LHCN-M2 (cell line): ENCODE data around the gene PDIA4. TPM values are rescaled to one million over a fixed set of nuclear protein-coding genes. Genes with fewer than 3 reads are reported as not detected.
A peak's percentile ranks its signal among the peaks of the same experiment; 100 is the strongest.
"Not testable (repeated sequence)": the region's sequence is repeated elsewhere in the genome, so short reads cannot be mapped to it uniquely, and the experiment has no call there.

Experiments
- DNase-seq: peaks from one replicate; pipeline ENCODE4 v3.0.0-alpha.2; 2012; ENCODE audit warnings: low read depth
- total RNA-seq: library from RNA; depleted of rRNA; stranded (reverse); fragments of >200 nt; gene quantifications from 2 replicates; pipeline ENCODE4 v1.2.3, GENCODE V29; 2014

PDIA4 gene
- total RNA-seq, 1 experiment from 2014 or later, result 304 TPM

GRCh38 chr7:149003560-149004305 lies 24.6 kb downstream of the PDIA4 start:
- DNase-seq, result no peak

DNA sequence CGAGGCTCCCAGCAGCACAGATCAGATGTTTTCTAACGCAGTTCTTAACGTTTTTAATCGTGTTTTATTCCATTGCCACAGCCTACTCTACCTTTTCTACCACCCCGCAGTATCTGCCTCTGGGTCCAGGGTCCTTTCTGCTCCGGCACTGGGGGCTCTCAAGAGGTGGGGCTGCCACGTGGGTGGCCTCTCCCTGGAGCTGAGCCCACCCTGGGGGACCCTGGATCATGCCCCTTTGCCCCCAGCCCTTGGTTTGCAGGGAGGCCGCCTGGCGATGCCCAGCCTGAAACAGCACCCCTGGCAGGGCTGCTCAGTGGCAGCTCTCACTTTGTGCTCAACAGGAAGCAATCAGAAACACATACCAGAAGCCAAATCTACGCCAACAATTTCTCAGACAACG lies 25.3 kb downstream of the PDIA4 start:
- DNase-seq, result no peak

- DNase-seq, result no peak
Observed at GRCh38 chr7:149002604-149003003, 25.7 kb downstream of the PDIA4 start.

GRCh38 chr7:149001427-149002068 lies 26.8 kb downstream of the PDIA4 start:
- no peak for DNase-seq

DNA sequence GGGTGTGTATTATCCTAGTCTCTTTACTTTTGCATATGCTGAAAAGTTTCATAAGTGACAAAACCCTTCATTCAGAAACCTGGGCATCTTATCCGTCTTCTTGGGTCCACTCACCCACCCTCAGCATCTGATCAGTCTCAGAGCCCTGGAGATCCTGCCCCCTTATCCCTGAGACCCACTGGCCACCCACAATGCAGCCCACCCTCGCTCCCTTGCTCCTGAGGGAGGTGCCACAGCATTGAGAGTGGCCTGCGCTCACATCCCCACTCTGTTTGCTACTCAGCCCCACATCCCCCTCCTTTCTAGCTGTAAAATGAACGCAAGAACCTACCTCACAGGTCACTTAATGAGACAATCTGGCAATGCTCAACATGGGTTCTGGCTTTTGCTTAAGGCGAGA lies 27.3 kb downstream of the PDIA4 start:
- DNase-seq, result no peak

DNA sequence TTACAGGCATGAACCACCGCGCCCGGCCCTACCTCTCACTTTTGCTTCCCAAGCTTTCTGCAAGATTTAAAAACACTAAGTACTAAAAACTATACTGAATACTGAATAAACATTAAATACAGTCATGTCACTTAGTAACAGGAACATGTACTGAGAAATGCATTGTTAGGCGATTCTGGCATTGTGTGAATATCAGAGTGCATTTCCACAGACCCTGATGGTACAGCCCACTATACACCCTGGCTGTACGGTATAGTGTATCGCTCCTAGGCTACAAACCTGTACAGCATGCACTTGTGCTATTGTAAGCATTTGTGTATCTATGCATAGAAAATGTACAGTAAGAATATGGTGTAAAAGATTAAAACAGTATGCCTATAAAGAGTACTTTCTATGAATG lies 29.1 kb downstream of the PDIA4 start:
- no peak for DNase-seq

GRCh38 chr7:148997497-148997896 lies 30.8 kb downstream of the PDIA4 start:
- no peak for DNase-seq

- no peak for DNase-seq
Observed at GRCh38 chr7:148994576-148994975, 33.7 kb downstream of the PDIA4 start.

DNA sequence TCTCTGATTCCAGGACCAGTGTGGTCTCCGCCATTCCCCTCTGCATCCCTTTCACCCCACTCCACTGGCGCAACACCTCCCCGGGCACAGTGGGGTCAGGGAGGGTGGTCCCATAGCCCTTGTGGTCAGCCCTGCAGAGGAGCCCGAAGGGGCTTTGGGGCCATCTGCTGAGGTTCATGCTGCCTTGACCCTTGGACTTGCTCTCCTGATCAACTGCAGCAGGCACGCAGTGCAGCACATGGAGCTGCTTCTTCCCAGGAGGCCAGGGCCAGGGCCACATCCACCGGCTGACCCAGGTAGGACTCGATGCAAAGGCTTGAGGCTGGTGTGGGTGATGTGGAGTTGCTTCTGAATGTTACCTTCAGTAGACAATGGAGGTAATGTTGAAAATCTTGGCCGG lies 35.1 kb downstream of the PDIA4 start:
- no peak for DNase-seq

- DNase-seq, result no peak
Observed at GRCh38 chr7:148991536-148991935, 36.8 kb downstream of the PDIA4 start.

GRCh38 chr7:148987751-148988512 lies 40.4 kb downstream of the PDIA4 start:
- DNase-seq, result no peak

GRCh38 chr7:148987010-148987750 lies 41.1 kb downstream of the PDIA4 start:
- peak; percentile 91 for DNase-seq

DNA sequence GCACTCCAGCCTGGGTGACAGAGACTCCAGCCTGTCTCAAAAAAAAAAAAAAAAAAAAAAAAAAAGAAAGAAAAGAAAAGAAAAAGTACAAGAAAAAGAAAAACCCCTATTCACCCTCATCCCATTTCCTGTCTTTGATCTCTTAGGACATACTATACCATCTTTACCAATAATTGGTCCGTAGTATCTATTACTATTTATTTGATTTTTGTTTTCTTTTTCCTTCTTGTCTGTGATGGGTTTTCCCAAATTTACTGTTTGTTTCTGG lies 41.6 kb downstream of the PDIA4 start:
- DNase-seq, result no peak

- DNase-seq, result peak; percentile 89
Observed at GRCh38 chr7:148983200-148984146, 44.8 kb downstream of the PDIA4 start.

GRCh38 chr7:148982654-148983199 lies 45.6 kb downstream of the PDIA4 start:
- DNase-seq, result peak; percentile 61

DNA sequence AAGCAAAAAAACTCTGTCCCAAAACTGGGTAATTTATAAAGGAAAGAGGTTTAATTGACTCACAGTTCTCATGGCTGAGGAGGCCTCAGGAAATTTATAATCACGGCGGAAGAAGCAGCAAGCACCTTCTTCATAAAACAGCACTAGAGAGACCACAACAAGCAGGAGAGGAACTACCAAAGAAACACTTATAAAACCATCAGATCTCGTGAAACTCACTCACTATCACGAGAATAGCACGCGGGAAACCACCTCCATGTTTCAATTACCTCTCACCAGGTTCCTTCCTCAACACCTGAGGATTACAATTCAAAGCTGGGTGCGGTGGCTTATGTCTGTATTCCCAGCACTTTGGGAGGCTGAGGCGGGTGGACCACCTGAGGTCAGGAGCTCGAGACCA lies 48.5 kb downstream of the PDIA4 start:
- no peak for DNase-seq

- not testable (repeated sequence) for DNase-seq
Observed at GRCh38 chr7:148979072-148979471, 49.2 kb downstream of the PDIA4 start.

DNA sequence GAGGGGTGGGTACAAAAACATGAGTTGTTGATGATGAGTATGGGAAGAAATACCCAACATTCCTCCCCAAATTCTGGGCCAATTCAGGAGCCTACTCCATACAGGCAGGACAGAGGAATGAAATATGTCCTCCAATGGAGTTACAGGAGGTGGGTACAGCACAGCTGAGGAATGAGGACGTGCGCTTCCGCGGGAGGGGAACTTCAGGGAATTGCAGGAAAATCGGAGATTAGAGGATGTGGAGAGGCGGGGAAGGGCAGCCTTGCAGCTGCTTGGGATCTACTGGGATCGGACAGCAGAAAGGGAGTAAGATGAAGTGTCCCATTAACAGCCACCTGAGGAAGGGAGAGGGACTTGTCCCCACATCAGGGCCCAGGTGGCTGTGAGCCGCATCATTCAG lies 50.2 kb downstream of the PDIA4 start:
- DNase-seq, result no peak

GRCh38 chr7:148975896-148976295 lies 52.4 kb downstream of the PDIA4 start:
- DNase-seq, result no peak

- no peak for DNase-seq
Observed at GRCh38 chr7:148973256-148973655, 55.0 kb downstream of the PDIA4 start.

DNA sequence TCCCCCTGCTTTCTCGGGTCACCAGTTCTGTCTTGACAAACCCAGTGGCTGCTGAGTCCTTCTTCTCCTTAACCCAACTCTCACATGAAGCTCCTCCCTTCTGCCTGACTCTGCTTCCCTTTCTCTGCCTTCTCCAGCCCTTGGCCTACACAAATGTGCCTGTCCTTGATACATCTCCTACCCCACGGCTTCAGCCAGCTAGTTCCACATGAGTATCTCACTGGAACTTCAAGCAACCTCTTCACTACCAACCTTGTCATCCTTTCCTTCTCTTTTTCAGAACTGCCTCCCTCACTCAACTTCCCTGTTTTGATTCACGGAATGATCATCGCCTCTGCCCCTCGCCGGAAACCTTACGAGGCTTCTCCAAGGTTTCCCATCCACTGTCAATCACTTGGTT lies 55.9 kb downstream of the PDIA4 start:
- DNase-seq, result no peak
